ENCODE measurements around the gene FTO. TPM values are rescaled to one million over a fixed set of nuclear protein-coding genes. Genes with fewer than 3 reads are reported as not detected.

The FTO gene
- total RNA-seq, 1 experiment from 2014 or later = 57.4 TPM

GRCh38 chr16:53779186-53779585 lies 75.2 kb downstream of the FTO start (continued):
- TF ChIP-seq HMGXB4 (CRISPR knock-in tag; IDR thresholded peaks at IDR 0.05) (no peak), ATF2 (CRISPR knock-in tag; IDR thresholded peaks at IDR 0.05; ENCODE audit: borderline replicate concordance, low read depth) (no peak), IRF1 (CRISPR knock-in tag; IDR thresholded peaks at IDR 0.05) (no peak), TEAD4 (CRISPR knock-in tag; IDR thresholded peaks at IDR 0.05) (no peak), IRF2 (CRISPR knock-in tag; IDR thresholded peaks at IDR 0.05; ENCODE audit: borderline replicate concordance, low read depth) (no peak), FOXJ3 (CRISPR knock-in tag; IDR thresholded peaks at IDR 0.05; ENCODE audit: borderline replicate concordance) (no peak), NFYB (CRISPR knock-in tag; conservative IDR thresholded peaks at IDR 0.05; ENCODE audit: low read depth) (no peak), CREM (CRISPR knock-in tag; IDR thresholded peaks at IDR 0.05) (no peak), MXD4 (CRISPR knock-in tag; IDR thresholded peaks at IDR 0.05; ENCODE audit: borderline replicate concordance) (no peak), MLX (CRISPR knock-in tag; IDR thresholded peaks at IDR 0.05) (no peak)

- Mint-ChIP-seq H3K9me3 (no peaks in the 10 kb centered on the region), H3K27me3 (ENCODE audit: low read depth) (no peaks in the 10 kb centered on the region), H3K4me3 (no peak overlapping the region), H3K27ac (peak overlapping the region; percentile 3; the same call in 1 of the 2 replicates), H3K36me3 (no peaks in the 10 kb centered on the region), H3K4me1 (peaks cover 36% of the 10 kb centered on the region)
- DNase-seq (ENCODE audit: low spot score) (no peak), ATAC-seq (no peak)
- ChIA-PET POLR2A (interaction anchor here (0.6 kb wide), 1 partner anchor 14 kb away, joined by 3 read pairs; no protein-coding TSS in a partner anchor), CTCF (no interaction called here)
- TF ChIP-seq RORB (CRISPR knock-in tag; IDR thresholded peaks at IDR 0.05) (no peak), FOXJ3 (CRISPR knock-in tag; IDR thresholded peaks at IDR 0.05; ENCODE audit: borderline replicate concordance) (no peak), ZNF512 (CRISPR knock-in tag; IDR thresholded peaks at IDR 0.05; ENCODE audit: borderline replicate concordance) (no peak), NR3C1 (CRISPR knock-in tag; conservative IDR thresholded peaks at IDR 0.05; ENCODE audit: low read depth) (no peak), PRRX2 (CRISPR knock-in tag; IDR thresholded peaks at IDR 0.05) (no peak), ATF2 (CRISPR knock-in tag; IDR thresholded peaks at IDR 0.05; ENCODE audit: borderline replicate concordance, low read depth) (no peak)
Observed at GRCh38 chr16:53780051-53780450, 76.1 kb downstream of the FTO start.

GRCh38 chr16:53781023-53781605 lies 77.2 kb downstream of the FTO start:
- DNase-seq (ENCODE audit: low spot score) = no peak
- H3K27ac Mint-ChIP-seq = no peak overlapping the region
- H3K4me1 Mint-ChIP-seq = peaks cover 25% of the 10 kb centered on the region
- no peaks in the 10 kb centered on the region for H3K9me3 Mint-ChIP-seq
- H3K4me3 Mint-ChIP-seq = no peak overlapping the region
- no peak for ATAC-seq
- ChIA-PET POLR2A (no interaction called here), CTCF (no interaction called here)
- H3K27me3 Mint-ChIP-seq (ENCODE audit: low read depth) = no peaks in the 10 kb centered on the region
- H3K36me3 Mint-ChIP-seq = no peaks in the 10 kb centered on the region
- TF ChIP-seq JAZF1 (CRISPR knock-in tag; IDR thresholded peaks at IDR 0.05) (no peak), OVOL2 (CRISPR knock-in tag; IDR thresholded peaks at IDR 0.05; ENCODE audit: borderline replicate concordance) (no peak), ZNF263 (CRISPR knock-in tag; IDR thresholded peaks at IDR 0.05; ENCODE audit: low read depth) (no peak), PRRX2 (CRISPR knock-in tag; IDR thresholded peaks at IDR 0.05) (no peak), ZNF671 (CRISPR knock-in tag; IDR thresholded peaks at IDR 0.05) (no peak), ARID4B (CRISPR knock-in tag; IDR thresholded peaks at IDR 0.05; ENCODE audit: borderline replicate concordance) (no peak), USF1 (CRISPR knock-in tag; IDR thresholded peaks at IDR 0.05) (no peak)
